Occipital lobe (tissue), 2 donors: ENCODE measurements around the gene COX7A2. TPM values are rescaled to one million over a fixed set of nuclear protein-coding genes. Genes with fewer than 3 reads are reported as not detected.

Source experiments
- DNase-seq: peaks from one replicate; lab custom pipeline; 2025; lab: John Stamatoyannopoulos, UW
- total RNA-seq: library from RNA; depleted of rRNA; stranded (reverse); fragments of >200 nt; gene quantifications from one replicate; pipeline ENCODE4 v1.2.3, GENCODE V29; 2014

COX7A2 gene
- 129 TPM for total RNA-seq

- peak; percentile 92 for DNase-seq
Observed at GRCh38 chr6:75243333-75244062, at the start of gene COX7A2. Gene COX7A2 (minus strand): TSS chr6:75243801. CDS start chr6:75243734, 67 bp downstream.

GRCh38 chr6:75292555-75292954 lies 49.0 kb upstream of the COX7A2 start:
- DNase-seq: no peak

GRCh38 chr6:75291744-75292143 lies 48.1 kb upstream of the COX7A2 start:
- no peak for DNase-seq

- DNase-seq: no peak
Observed at GRCh38 chr6:75291331-75291730, 47.7 kb upstream of the COX7A2 start.

- peak; percentile 56 for DNase-seq
Observed at GRCh38 chr6:75290136-75290945, 46.7 kb upstream of the COX7A2 start.

- DNase-seq: no peak
Observed at GRCh38 chr6:75288023-75288422, 44.4 kb upstream of the COX7A2 start.

GRCh38 chr6:75287424-75287823 lies 43.8 kb upstream of the COX7A2 start:
- no peak for DNase-seq

GRCh38 chr6:75286955-75287354 lies 43.4 kb upstream of the COX7A2 start:
- DNase-seq: no peak

GRCh38 chr6:75285283-75285639 lies 41.7 kb upstream of the COX7A2 start:
- no peak for DNase-seq

GRCh38 chr6:75284632-75285282 lies 41.2 kb upstream of the COX7A2 start, which contains the start of gene TMEM30A:
Gene TMEM30A (minus strand): TSS chr6:75284792. CDS start chr6:75284638, 154 bp downstream.
- DNase-seq: peak; percentile 97

- peak; percentile 8 for DNase-seq
Observed at GRCh38 chr6:75283907-75284631, 40.5 kb upstream of the COX7A2 start.

GRCh38 chr6:75282706-75283105 lies 39.1 kb upstream of the COX7A2 start:
- DNase-seq: no peak

GRCh38 chr6:75281653-75282052 lies 38.1 kb upstream of the COX7A2 start:
- DNase-seq: no peak

- no peak for DNase-seq
Observed at GRCh38 chr6:75280131-75280855, 36.7 kb upstream of the COX7A2 start.

GRCh38 chr6:75279418-75279817 lies 35.8 kb upstream of the COX7A2 start:
- DNase-seq: no peak

- no peak for DNase-seq
Observed at GRCh38 chr6:75278474-75279077, 35.0 kb upstream of the COX7A2 start.

- no peak for DNase-seq
Observed at GRCh38 chr6:75275067-75275466, 31.5 kb upstream of the COX7A2 start.

- no peak for DNase-seq
Observed at GRCh38 chr6:75273009-75273408, 29.4 kb upstream of the COX7A2 start.

- no peak for DNase-seq
Observed at GRCh38 chr6:75272145-75272840, 28.7 kb upstream of the COX7A2 start.

GRCh38 chr6:75268988-75269354 lies 25.4 kb upstream of the COX7A2 start:
- no peak for DNase-seq
